Measurements from ENCODE around the gene BCAR1.

The BCAR1 gene

DNA sequence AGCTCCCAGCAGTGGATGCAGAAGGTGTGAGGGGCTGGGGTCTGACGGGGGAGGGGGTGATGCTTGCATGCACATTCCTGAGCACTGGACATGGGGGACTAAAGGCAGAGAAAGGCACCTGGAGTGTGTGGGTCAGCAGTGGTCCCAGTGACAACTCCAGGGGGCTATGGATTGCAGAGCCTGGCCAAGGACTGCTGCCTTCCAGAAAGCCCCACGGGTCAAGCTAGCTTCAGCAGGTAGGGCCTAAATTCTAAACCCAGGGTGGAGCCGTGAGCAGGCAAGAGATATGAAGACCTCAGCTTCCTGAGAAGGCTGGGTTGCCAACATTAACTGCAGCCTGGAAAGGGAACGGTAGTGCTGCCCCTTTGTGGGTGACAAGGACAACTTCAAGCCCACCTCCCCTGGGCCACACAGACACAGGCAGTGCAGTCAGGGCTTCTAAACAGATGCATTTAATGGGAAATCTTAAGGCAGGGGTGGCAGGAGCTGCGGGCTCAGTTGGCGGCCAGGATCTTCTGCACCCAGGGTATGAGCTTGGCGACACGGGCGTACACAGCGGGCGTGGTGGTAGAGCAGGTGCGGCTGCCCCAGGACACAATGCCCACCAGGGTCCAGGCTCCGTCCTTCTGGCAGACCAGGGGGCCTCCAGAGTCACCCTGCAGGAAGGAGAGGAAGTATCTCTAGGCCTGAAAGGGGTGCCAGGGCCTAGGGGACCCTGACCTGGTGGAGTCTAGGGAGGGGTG lies 47.6 kb downstream of the BCAR1 start:
- no peak for DNase-seq (ENCODE audit: low spot score)

DNA sequence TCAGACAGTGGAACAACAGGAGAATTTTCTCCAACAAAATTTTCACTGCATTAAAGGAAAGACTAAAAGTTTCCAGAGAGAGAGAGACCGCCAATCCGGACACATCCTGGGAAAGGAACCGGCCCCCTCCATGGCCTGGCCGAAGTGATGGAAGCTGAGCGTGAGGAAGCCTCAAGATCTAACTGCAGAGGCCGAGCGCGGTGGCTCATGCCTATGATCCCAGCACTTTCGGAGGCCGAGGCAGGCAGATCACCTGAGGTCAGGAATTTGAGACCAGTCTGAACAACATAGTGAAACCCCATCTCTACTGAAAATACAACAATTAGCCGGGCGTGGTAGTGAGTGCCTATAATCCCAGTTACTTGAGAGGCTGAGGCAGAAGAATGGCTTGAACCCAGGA lies 48.3 kb downstream of the BCAR1 start:
- DNase-seq (ENCODE audit: low spot score) = no peak

DNA sequence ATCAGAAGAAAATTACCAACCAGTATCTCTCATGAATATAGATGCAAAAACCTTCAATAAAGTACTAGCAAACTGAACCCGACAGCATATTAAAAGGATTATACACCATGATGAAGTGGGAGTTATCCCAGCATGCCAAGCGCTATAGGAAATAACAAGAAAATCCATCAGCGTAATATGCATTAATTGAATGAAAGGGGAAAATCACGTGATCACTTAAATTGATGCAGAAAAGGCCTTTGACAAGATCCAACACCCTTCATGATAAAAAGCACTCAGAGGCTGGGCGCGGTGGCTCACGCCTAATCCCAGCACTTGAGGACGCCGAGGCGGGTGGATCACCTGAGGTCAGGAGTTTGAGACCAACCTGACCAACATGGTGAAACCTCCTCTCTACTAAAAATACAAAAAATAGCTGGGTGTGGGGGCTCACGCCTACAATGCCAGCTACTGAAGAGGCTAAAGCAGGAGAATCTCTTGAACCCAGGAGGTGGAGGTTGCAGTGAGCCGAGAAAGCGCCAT lies 49.3 kb downstream of the BCAR1 start:
- DNase-seq (ENCODE audit: low spot score) = no peak

DNA sequence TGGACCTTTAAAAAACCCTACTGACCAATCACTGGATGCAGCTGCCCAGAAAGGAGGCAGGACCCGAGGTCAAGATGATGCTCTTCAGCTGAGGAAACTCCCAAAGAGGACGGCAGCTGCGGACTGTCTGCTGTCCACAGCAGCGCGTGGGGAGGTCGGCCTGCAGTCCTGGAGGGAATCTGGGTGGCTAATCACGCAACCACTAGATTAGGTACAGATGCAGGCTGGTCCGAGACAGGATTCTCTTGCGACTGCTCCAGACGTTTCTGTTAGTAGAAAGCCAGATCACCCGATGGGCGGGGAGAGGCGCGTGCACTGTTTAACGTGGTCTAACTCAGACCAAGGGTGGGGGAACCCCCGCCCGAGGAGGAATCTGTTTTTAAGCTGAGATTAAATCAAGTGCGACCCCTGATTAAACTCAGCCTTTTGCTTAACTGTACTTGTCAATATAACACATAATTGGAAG lies 53.3 kb downstream of the BCAR1 start:
- no peak for DNase-seq (ENCODE audit: low spot score)

DNA sequence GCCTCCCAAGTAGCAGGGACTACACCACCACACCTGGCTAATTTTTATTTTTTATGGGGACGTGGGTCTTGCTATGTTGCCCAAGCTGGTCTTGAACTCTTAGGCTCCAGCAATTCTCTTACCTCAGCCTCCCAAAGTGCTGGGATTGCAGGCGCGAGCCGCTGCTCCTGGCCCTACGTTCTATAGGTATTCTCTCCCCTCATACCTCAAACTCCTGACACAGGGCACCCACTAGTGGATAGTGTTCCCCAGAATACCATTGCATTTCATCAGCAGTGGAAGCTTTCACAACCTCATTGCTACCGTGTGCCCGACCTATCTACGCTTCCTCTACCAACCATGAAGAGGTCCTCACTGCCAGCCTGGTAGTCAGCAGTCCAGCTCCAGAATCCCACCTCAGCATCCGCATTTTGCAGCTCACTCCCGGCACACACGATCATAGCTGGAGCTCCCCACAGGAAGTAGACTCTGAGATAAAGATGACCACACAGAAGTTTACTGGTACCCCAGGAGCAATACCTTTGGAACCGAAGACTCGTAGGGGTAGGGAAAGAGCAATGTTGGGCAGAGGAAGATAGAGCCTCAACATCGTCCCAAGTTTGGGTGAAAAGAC lies 53.8 kb downstream of the BCAR1 start:
- DNase-seq (ENCODE audit: low spot score) = no peak

DNA sequence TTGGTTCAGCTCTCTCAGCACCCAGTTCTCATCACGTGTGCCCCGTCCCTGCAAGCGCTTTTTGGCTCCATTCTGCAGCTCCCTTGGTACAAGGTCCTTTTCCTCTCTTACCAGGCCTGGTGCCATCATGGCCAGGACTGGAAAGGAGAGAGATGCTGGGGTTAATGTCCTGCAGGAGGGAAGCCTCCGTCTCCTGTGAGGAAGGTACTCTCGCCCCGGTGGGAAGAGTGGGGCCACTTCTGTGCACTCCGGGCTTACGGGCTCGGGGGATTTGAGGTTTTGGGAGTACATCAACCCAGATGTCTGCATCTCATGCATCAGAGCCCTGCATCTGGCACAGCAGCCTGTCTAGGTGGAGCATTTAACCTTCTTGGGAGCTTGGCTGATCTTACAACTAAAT lies 54.6 kb downstream of the BCAR1 start:
- no peak for DNase-seq (ENCODE audit: low spot score)

DNA sequence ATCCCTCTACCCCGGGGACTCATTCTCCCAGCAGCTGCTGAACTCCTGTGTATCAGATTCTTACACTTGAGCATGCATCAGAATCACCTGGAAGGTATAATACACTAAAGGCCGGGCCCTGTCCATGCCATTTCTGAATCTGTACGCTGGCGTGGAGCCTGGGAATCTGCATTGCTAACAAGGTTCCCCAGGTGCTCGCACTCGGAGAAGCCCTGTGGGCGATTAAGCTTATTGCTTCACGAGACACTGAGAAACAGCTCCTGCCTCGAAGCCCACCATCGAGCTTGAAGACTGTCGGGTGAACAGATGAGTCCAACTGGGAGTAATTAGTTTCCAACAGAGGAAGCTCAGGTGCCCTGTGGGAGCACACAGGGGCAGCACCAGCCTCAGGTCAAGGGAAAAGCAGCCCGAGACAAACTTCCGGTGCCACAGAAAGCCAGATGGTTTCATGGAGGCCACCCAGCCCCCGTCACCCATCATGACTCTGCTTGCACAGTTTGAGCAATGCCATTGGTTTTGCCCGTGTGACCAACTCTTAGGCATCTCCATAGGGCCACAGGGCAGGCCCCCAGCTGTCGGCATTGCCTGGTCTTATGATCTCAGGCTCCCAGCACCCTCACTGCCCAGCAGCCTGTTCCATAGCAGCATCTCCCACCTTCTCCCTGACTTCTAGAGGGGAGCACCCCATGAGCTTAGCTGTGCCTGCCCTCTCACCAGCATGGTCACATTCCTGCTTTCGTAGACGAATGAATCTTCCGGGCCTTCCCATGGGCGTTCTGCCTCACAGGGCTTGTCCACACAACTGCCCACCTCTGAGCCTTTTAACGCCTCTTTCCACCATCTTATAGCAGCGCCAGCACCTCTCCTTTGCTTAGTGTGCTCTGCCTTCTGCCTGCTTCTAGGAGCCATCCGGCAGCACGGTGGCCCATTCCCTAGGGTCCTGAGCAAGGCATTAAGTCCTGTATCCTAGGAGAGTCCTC lies 55.3 kb downstream of the BCAR1 start:
- no peak for DNase-seq (ENCODE audit: low spot score)

DNA sequence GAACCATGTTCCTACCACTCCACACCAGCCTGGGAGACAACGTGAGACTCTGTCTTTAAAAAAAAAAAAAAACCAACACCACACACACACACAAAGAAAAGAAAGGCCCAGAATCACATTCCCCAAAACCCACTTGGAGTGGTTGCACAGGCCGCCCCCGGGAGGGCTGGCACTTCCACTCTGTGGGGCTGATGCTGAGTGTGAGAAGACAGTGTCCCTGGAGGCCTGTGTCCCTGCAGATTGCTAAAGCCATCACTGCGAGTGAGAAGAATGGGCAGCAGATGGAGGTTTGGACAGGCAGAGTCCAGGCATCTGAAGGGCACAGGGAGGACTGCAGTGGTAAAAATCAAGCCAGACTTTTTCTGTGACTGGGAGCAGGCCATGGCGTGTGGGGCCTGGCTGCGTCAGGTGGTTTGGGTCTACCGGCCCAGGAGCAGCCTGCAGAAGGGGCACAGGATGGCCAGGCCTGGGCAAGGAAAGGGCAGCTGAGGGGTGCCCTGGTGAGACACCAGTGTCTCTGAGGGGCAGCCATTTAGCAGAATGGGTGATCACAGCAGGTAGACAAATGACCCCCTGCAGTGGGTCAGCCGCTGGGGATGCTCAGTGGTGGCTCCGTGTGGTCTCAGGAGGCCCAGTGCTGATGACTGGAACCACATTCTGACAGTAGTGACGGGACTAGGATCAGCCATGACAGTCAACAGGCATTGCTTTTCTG lies 57.5 kb downstream of the BCAR1 start:
- DNase-seq (ENCODE audit: low spot score) = no peak

DNA sequence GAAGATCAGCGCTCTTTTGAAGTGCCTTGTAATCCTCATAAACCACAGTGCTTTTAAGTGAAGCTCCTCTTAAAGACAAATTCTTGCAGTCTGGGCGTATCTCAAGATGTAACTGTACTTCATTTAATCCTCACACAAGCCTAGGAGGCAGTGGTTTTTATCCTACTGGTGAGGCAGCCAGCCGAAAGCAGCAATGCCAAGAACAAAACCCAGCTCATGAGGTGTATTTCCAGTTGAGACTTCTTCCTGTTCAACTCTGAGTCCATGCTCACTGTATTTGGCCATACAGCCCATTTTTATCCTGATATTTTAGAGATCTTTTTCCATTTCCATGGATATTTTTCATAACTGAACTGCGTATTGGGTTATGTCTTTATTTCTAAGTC lies 58.2 kb downstream of the BCAR1 start:
- DNase-seq (ENCODE audit: low spot score) = no peak

DNA sequence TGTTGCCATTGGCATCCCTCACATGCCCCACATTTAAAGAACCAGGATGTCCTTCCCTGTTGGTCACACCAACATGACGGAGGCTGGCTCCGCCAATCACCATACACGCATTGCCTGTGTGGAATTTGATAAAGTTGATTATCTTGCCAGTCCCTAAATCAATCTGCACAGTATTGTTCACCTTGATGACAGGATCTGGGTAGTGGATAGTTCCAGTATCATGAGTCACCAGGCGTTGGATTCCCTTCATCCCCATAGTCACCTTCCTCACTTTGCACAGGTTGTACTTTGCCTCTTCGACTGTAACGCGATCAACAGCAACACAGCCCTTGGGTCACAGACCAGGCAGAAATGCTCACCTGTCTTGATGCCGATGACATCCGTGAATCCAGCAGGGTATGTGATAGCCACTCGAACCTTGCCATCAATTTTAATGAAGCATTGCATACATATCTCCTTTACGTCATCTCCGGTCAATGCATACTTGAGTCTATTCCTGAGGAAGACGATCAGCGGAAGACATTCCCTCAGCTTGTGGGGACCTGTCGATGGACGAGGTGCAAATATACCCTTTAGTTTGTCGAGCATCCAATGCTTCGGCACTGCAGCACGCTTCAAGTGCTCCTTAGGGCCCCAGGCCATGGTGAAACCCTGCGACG lies 58.7 kb downstream of the BCAR1 start:
- no peak for DNase-seq (ENCODE audit: low spot score)

DNA sequence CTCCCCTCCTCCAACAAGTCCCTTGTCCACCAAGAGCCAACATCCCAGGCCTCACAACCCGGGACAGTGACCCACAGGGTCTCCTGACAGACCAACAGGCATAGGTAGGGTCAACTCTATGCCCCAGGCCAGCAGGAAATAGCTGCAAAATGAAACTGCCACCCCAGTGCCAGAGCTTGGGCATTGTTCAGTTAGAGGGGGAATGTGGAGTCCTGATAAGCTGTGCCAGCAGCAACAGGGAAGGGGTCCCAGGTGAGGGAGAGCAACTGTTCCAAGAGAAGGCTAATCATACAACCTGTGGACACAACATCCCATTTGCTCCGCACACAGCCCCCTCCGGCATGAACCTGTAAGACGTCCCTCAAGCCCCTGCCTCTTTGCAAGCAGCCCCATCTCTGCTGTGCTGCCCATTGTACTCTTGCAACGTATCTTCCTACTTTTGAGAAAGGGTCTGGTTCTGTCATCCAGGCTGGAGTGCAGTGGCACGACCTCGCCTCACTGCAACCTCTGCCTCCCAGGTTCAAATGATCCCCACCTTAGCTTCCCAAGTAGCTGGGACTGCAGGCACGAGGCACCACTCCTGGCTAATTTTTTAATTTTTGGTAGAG lies 61.7 kb downstream of the BCAR1 start:
- DNase-seq (ENCODE audit: low spot score) = no peak

DNA sequence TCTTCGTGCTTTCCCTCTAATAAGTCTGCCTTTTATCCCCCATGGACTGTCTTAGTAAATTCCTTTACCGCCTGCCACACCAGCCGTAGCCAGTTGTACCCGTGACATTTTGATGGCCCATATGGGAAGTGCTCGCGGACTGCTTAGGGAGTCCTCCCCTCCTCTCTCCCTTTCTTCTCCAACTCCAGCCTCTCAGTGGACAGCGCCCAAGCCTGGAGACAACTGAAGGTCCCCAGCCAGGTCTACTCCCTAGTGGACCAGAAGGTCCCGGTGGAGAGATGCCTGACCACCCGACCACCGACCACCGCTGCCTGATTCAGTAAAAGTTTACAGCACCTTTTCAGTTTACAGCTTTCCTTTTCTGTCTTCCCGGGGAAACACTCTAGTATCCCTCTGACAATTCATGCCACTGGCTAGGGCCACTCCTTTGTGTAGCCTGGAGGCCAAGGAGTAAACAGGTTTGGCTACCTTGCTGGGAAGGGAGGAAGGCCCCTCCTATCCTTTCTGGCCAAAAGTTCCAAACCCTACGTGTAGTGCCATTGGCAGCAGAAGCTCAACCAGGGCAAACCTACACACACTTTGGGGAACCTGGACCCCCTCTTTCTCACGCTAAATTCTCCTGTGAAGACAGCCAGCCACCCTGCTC lies 62.5 kb downstream of the BCAR1 start:
- DNase-seq (ENCODE audit: low spot score) = no peak

DNA sequence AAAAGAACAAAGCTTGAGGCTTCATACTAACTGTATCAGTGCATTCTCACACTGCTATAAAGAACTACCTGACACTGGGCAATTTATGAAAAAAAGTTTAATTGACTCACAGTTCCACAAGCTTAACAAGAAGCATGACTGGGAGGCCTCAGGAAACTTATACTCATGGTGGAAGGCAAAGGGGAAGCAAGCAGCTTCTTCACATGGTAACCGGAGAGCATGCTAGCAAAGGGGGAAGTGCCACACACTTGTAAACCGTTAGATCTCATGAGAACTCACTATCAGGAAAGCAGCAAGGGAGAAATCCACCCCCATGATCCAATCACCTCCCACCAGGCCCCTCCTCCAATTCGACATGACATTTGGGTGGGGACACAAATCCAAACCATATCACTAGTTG lies 69.8 kb downstream of the BCAR1 start:
- DNase-seq (ENCODE audit: low spot score) = no peak

DNA sequence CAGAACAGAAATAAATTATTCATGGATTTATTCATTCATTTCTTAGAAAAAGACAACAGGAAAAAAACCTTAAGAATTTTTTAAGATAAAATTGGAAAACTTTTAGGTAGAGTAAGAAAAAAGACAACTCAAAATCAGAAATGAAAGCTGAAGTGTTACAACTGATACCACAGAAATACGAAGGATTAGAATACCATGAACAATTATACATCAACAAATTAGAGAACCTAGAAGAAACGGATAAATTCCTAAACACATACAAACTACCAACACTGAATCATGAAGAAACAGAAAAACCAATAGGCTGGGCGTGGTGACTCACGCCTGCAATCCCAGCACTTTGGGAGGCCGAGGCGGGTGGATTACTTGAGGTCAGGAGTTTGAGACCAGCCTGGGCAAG lies 72.2 kb downstream of the BCAR1 start:
- no peak for DNase-seq (ENCODE audit: low spot score)
